K562 treated with DMSO at 1 percent for 12 hours (cell line): ENCODE results near the gene SLAMF6. TPM values are rescaled to one million over a fixed set of nuclear protein-coding genes. Genes with fewer than 3 reads are reported as not detected.

ENCODE experiments used
- total RNA-seq: library from RNA; unstranded; fragments of 300-600 nt; gene quantifications from 2 replicates; pipeline ENCODE4 v1.2.3, GENCODE V29; 2022; ENCODE audit not compliant: insufficient read depth

Gene SLAMF6
- 1.8 and 4.7 TPM in 2 replicates for total RNA-seq

GRCh38 chr1:160522622-160523345 lies at the start of gene SLAMF6:
Gene SLAMF6 (minus strand): TSS chr1:160523255. CDS start chr1:160523192, 63 bp downstream.

Other genes starting within 250 kb of the SLAMF6 start
- 23.4 and 40.9 TPM in 2 replicates for gene PEX19, start 238.1 kb downstream of the SLAMF6 start, total RNA-seq
- gene COPA, start 180.0 kb downstream of the SLAMF6 start, total RNA-seq = 104 and 208 TPM in 2 replicates
- gene NCSTN, start 179.9 kb downstream of the SLAMF6 start, total RNA-seq = 40.5 and 99.2 TPM in 2 replicates
- 0.52 and 0.88 TPM in 2 replicates for gene NHLH1, start 156.2 kb downstream of the SLAMF6 start, total RNA-seq
- 2.3 and 7.0 TPM in 2 replicates for gene VANGL2, start 122.7 kb downstream of the SLAMF6 start, total RNA-seq
- 0.49 and 3.9 TPM in 2 replicates for gene CD84, start 56.2 kb upstream of the SLAMF6 start, total RNA-seq
- gene SLAMF1, start 123.8 kb upstream of the SLAMF6 start, total RNA-seq = 1.0 and 1.9 TPM in 2 replicates
- not detected in 2 replicates for gene CD48, start 188.6 kb upstream of the SLAMF6 start, total RNA-seq
- 0.35 and 1.6 TPM in 2 replicates for gene SLAMF7, start 216.0 kb upstream of the SLAMF6 start, total RNA-seq